ENCODE measurements around the gene MLEC.

The MLEC gene

DNA sequence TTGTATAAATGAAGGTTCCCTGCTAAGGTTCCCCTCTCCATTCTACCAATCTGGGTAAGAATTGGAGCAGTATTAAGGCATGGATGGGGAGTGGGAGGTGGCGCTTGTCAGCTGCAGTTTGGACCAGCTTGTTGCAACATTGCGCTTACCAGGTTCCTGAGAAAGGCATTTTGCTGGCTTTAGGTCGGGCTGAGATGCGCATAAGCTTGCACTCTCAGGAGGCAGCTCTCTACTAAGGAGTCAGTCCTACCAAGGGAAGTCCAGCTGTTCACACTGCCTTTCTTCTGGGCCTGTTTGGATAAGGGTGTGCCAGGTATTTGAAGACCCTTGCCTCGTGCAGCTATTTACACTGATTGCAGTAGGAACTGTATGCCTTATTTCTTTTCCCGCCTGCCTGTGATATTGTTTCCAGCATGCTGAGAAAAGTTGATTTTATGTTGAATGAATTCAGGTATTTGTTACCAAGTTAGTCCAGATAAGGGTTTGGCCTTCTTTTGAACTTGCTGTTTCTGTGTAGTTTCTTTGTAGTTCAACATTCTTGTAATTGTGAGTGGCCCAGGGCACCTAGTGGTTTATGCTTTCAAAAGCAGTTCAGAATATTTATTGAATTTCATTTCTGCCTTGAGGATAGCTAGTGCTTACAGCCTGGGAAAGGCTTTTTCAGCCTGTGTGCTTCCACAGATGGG is 2.6 kb downstream of the MLEC start:
- FAIRE-seq: no peak
- no peak for DNase-seq (ENCODE audit: insufficient read length, low spot score)

GRCh38 chr12:120690083-120690450 is 3.1 kb downstream of the MLEC start:
- FAIRE-seq (no peak), DNase-seq (ENCODE audit: insufficient read length, low spot score) (no peak)

GRCh38 chr12:120690978-120691377 is 4.0 kb downstream of the MLEC start:
- DNase-seq (ENCODE audit: insufficient read length, low spot score) (no peak), FAIRE-seq (no peak)

GRCh38 chr12:120692524-120693033 is 5.6 kb downstream of the MLEC start:
- no peak for DNase-seq (ENCODE audit: insufficient read length, low spot score)
- FAIRE-seq: no peak

DNA sequence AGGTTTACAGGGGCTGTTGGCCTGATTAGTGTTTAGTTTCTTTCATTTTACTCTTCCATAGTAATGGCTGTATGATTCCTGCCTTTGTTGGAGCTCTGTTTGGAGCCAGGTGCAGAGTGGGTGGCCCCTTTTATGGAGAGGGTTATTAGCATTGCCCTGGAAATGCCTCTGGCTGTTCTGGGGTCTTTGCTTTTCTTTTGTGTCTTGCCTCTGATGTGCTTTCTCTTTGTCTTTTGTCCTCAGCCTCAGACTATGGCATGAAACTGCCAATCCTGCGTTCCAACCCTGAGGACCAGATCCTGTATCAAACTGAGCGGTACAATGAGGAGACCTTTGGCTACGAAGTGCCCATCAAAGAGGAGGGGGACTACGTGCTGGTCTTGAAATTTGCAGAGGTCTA is 6.9 kb downstream of the MLEC start:
- DNase-seq (ENCODE audit: insufficient read length, low spot score) (no peak), FAIRE-seq (no peak)

GRCh38 chr12:120696626-120697025 is 9.7 kb downstream of the MLEC start:
- FAIRE-seq (no peak), DNase-seq (ENCODE audit: insufficient read length, low spot score) (no peak)

- FAIRE-seq (no peak), DNase-seq (ENCODE audit: insufficient read length, low spot score) (no peak)
These were observed 10.4 kb downstream of the MLEC start for GRCh38 chr12:120697344-120697743.

DNA sequence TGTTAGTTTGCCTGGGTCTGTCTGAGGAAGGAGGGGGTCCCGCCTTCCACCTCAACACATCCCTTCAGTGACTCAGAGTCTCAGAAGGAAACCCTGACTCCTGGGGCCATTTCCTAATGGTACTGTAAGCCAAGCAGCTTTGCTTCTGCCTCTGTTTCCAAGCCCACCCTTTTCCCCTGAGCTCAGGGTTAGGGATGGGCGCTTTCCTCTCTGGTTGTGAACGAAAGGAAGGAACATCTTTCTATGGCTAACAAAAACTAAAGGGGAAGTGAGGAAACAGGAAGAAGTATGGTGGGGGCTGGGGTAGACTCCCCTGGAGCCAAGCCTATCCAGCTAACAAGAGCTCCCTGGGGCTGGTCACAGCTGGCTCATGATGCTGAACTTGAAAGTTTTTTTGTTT is 11.7 kb downstream of the MLEC start:
- FAIRE-seq (no peak), DNase-seq (ENCODE audit: insufficient read length, low spot score) (no peak)

- FAIRE-seq (no peak), DNase-seq (ENCODE audit: insufficient read length, low spot score) (no peak)
These were observed 12.6 kb downstream of the MLEC start for GRCh38 chr12:120699553-120699952.

GRCh38 chr12:120700886-120701285 is 13.9 kb downstream of the MLEC start:
- DNase-seq (ENCODE audit: insufficient read length, low spot score) (no peak), FAIRE-seq (no peak)

GRCh38 chr12:120702637-120703036 is 15.7 kb downstream of the MLEC start:
- no peak for DNase-seq (ENCODE audit: insufficient read length, low spot score)
- FAIRE-seq: no peak

GRCh38 chr12:120703311-120703942 is 16.5 kb downstream of the MLEC start:
- FAIRE-seq (no peak), DNase-seq (ENCODE audit: insufficient read length, low spot score) (no peak)

DNA sequence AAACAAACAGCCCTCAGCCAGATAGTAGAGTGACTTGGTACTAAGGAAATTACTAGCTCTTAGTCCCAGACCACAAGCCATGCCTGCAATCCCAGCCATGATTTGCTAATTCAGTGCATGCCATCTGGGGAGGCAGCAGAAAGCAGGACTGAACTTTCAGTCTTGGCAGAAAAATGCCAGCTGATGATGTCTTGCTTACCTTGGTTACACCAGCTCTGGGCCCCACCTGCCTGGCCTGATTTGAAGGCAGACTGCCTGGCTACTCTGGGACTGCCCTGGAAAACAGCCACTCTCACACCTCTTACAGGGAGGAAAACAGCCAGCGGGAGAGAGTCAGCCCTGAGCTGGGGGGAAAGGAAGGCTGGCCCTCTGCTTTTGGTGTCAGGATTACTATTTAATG is 18.7 kb downstream of the MLEC start:
- DNase-seq (ENCODE audit: insufficient read length, low spot score) (no peak), FAIRE-seq (no peak)

DNA sequence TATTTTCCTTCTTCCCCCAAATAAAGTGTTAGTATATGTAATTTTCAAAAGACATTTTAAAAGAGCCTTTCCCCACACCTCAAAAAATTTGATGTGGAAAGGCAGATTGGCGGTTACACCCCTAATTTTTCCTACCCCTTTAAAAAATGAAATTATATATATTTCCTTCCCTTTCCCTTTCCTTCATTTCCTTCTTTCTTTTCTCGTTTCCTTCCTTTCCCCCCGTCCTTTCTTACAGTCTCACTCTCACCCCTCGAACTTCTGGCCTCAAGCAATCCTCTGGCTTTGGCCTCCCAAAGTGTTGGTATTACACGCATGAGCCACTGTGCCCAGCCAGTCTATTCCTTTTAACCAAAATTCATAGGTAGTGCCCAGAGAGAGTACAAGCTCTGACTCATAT is 19.1 kb downstream of the MLEC start:
- no peak for DNase-seq (ENCODE audit: insufficient read length, low spot score)
- FAIRE-seq: no peak

- no peak for FAIRE-seq
- DNase-seq (ENCODE audit: insufficient read length, low spot score): no peak
These were observed 21.7 kb downstream of the MLEC start for GRCh38 chr12:120708651-120709050.

- DNase-seq (ENCODE audit: insufficient read length, low spot score): peak; percentile 74
- FAIRE-seq: no peak
These were observed 23.3 kb downstream of the MLEC start, which contains the start of gene UNC119B for GRCh38 chr12:120710031-120710804. TSS of gene UNC119B (plus strand) at chr12:120710458. CDS start at chr12:120710475, 17 bp downstream.

GRCh38 chr12:120710805-120711296 is 23.9 kb downstream of the MLEC start:
- no peak for FAIRE-seq
- no peak for DNase-seq (ENCODE audit: insufficient read length, low spot score)

- DNase-seq (ENCODE audit: insufficient read length, low spot score) (no peak), FAIRE-seq (no peak)
These were observed 24.5 kb downstream of the MLEC start for GRCh38 chr12:120711411-120711810.

DNA sequence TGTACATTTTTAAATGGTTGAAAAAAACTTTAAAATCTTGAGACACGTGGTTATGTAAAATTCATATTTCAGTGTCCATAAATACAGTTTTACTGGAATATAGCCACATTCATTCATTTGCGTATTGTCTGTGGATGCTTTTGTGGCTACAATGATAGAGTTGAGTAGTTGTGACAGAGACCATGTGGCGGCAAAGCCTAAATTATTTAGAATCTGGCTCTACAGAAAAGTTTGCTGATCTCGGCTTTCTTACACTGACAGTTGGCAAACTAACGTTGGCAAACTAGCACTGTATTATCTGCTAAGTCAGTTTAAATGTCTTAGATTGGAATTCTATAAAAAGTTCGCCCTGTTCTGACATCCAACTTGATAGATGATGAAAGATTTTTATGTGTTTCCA is 25.7 kb downstream of the MLEC start:
- FAIRE-seq: no peak
- no peak for DNase-seq (ENCODE audit: insufficient read length, low spot score)

GRCh38 chr12:120713861-120714482 is 27.0 kb downstream of the MLEC start:
- FAIRE-seq (peak; percentile 59), DNase-seq (ENCODE audit: insufficient read length, low spot score) (peak; percentile 83)

- FAIRE-seq (no peak), DNase-seq (ENCODE audit: insufficient read length, low spot score) (no peak)
These were observed 31.1 kb downstream of the MLEC start for GRCh38 chr12:120718055-120718454.

Data from HTR-8/SVneo (cell line).